ENCODE results near the gene C16orf90.
"Not testable (repeated sequence)": the region's sequence is repeated elsewhere in the genome, so short reads cannot be mapped to it uniquely, and the experiment has no call there.

C16orf90 gene

DNA sequence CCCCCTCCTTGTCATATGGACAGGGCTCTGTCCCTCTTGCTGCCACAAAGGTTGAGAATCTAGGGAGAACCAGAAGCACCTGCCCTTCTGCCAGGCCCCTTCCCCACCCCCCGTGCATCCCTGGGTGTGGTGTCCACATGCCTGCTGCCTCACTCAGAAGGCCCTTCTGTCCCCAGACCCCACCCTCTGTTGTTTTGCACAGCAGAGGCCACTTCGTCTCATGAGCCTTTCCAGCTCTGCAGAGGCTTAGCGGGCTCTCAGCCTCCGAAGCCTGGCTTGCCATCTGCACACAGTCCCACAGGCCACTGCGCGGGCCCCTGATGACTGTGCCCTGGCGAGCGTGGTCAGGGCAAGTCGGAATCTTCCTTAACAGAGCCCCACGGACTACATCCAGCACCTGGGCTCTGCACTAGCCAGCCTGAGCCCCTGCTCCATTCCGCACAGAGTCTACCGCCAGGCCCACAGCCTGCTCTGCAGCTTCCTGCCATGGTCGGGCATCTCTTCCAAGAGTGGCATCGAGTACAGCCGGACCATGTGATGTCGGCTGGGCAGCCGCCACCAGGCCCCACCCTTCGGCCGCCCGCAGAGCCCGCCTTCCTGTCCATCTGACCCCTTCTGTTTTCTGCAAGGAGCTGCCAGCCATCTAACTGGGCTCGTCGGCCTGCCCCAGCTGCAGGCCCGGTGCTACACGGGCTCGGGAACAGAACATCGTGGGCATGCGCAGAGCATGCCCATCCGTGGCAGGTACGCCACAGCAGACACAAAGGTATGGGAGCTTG lies 10.8 kb downstream of the C16orf90 start:
- DNase-seq (ENCODE audit: low spot score) = no peak

DNA sequence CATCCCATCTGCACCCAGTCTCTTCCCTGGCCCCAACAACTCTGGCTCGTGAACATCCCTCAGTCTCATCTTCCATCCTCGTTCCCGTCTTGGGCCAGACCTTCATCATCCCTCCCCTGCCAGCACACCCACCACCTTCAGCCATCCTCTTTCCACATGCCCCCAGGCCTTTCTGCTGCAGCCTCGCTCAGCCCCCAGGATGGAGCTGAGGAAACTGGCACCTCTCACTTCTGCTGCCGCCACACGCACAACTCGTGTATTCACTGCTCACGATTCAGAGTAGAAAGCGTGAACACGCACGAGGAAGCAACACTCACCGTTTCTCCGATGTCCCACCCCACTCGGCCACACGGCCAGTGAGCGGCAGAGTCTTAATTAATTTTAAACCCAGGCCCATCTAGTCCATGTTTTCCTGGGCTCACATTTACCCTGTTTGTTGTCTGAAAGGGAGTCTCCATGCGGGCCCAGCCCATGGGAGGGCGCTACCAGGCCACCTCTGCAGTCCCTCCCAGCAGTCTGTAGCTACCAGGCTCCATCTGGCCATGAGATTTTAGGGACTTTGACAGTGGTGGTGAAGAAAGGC lies 12.5 kb downstream of the C16orf90 start:
- DNase-seq (ENCODE audit: low spot score) = no peak

DNA sequence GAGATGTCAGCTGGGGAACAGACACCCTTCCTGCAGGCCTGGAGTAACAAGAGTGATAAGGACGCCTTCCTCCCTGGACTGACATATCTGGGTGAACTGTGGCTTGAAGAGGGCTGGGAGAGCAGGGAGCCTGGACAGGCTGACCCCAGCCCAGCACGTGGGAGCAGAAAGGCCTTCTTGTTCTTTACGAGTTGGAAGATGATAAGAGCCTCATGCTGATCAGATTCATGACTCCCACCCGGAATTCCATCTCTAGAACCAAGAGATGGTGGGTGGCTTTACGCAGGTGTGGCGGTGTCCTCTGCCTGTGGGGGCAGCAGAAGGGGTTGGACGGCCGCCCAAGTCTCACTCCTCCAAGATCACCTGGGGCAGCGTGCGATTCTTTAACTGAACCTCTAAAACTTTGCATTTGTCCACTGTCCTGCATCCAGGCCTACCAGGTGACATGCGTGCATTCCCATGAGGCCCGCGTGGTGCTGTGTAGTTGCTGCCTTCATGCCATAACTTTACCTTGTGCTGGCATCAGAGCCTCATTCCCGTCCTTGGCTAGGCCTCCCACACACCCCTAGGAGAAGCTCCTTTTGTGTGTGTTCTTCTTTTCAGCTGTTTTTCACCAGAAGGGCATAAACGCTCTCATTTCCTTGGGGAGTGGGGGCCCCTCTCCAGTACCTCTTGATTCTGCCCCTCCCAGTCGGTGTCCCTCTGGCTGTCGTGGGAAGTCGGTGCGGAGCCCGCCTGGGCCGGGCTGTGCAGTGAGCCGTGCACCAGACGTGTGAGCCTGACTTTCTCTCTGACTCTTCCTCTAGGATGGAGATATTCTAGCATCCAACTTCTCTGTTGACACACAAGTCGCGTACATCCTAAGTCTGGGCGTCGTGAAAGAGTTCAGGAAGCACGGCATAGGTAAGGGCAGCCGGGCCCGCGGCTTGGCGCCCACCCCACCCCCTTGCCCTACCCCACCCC lies 13.3 kb downstream of the C16orf90 start:
- no peak for DNase-seq (ENCODE audit: low spot score)

DNA sequence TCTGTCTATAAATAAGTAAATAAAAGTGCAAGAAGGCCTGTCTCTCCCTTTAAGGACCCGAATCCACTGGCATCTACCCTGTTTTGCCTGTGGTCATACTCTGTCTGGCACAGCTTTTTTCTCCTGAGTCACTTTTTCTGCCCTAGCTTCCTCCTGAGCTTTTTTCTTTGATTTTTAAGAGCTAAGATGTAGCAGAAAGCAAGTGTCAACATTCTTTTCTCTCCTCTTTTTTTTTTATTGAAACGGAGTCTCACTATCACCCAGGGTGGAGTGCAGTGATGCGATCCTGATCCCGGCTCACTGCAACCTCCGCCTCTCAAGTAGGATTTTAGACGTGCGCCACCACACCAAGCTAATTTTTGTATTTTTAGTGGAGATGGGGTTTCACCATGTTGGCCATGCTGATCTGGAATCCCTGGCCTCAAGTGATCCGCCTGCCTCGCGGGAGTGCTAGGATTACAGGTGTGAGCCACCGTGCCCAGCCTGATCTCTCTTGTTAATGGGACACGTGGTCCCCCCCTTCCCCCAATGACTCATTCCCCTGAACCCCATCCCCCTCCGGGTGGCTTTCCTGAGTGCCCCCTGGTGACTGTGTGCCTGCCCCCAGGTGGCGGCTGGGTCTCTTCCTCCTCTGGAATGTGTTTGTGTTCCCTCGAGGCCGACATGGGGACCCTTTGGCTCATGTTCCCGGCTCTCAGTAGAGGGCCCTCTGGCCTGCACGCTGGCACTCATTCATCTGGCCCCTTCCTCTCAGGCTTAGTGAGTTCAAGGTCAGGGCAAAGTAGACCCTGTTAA lies 14.2 kb downstream of the C16orf90 start:
- no peak for DNase-seq (ENCODE audit: low spot score)

DNA sequence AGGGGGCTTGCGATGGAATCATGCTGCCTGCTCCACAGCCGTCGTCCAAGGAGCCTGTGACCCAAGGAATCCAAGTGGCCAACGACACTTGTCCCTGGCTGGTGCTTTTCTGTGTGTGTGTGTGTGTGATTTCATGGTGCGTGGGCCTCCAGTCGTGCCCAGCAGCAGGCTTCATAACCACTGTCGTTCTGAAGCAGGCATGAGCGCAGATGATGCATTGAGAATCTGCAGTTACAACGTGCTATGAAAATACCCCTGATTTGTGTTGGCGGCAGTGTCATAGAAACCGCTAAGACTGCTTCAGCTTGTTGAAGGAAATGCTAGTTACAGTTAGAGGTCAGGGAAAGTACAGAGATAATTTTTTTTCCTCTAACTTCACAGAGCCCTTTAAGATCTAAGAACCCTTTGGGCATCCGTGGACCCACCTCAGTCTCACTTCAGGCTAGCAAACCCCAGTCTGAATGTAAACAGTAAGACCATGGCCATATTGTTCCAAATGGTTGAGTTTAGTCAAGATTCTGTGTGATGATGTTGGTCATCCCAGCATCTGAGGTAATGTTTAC lies 15.6 kb downstream of the C16orf90 start:
- DNase-seq (ENCODE audit: low spot score) = no peak

DNA sequence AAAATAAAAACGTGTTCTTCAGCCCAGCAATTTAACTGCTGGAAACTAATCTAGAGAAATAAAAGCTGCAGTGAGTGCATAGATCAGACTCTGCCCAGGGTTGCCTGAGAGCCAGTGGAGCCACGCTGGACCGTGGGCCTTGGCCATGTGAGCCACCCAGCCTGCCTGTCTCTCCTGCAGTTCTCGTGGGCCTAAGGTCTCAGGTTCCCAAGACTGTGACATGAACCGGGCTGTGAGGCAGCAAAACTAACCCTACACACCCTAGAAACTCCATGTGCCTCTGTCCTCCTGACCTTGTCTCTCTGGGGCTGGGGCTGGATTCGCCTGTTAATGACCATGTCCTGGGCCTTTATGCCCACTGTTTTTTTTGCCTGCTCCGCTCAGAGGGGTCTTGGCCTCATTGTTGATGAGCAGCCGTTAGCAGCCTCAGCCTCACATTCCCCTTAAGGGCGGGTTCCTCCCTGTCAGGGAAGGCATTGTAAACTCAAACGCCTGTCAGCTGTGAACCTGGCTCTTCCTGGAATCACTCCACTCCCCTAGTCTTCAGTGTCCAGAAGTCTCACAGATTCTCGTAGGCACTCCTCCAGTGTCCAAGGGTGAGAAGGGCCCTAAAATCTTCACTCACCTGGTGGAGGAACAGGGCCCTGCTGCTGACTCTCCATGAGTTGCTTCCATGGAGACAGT lies 16.9 kb downstream of the C16orf90 start:
- no peak for DNase-seq (ENCODE audit: low spot score)

DNA sequence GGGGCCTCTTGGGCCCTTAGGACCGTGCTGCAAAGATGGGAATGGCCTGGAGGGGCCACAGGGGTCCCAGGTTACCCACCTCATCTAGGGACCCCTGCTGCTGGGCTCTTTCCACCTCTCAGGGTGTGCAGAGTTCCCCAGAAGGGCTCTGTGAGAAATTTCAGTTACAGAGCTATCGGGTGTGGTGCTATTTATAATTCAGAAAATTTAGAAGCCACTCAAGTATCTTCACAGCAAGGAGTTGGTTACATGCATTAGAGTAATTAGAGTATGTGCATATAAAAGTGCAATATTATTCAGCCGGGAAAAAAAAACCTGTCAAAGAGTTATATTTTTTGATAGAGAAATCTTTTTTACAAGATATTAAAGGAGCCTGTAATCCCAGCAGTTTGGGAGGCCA lies 18.9 kb downstream of the C16orf90 start:
- DNase-seq (ENCODE audit: low spot score) = no peak

DNA sequence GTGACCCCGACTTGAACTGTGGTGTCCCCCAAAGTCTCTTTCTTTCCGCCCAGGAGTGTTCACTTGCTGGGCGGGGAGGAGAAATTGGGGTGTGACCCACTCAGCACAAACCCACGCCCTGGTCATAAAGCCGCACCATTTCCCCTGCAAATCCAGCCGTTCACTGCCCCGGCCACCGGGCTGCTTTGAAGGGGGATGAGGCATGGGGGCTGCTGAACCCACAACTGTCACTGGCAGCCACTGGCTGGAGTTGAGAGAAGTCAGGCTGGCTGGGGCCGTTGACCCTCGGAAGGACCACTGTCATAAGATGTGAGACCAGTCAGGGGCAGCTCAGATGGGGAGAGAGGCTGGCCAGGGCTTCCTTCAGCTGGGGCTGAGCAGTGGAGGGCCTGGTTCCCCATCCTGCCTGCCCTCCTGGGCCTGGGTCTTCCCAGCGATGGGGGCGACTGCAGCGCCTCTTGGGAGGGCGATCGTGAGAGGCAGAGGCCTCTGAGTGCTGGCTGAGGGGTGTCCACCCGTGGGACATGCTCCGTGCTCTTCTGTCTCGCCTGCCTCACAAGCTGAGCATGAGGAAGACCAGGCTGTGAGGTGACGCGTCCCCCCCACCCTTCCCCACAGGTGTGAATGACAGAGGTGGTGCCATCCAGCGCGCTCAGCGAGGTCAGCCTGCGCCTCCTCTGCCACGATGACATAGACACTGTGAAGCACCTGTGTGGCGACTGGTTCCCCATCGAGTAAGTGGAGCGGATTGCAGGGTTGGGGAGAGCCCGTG lies 19.5 kb downstream of the C16orf90 start:
- DNase-seq (ENCODE audit: low spot score) = no peak

DNA sequence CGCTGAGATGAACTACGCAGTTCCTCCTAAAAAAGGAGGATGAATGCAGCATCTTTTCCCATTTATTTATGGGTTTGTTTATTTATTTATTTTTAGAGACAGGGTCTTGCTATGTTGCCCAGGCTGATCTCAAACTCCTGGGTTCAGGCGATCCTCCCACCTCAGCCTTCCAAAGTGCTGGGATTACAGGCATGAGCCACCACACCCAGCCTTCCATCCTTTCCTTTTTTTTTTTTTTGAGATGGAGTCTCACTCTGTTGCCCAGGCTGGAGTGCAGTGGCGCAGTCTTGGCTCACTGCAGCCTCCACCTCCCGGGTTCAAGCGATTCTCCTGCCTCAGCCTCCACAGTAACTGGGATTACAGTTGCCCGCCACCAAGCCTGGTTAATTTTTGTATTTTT lies 20.4 kb downstream of the C16orf90 start:
- DNase-seq (ENCODE audit: low spot score) = not testable (repeated sequence)

DNA sequence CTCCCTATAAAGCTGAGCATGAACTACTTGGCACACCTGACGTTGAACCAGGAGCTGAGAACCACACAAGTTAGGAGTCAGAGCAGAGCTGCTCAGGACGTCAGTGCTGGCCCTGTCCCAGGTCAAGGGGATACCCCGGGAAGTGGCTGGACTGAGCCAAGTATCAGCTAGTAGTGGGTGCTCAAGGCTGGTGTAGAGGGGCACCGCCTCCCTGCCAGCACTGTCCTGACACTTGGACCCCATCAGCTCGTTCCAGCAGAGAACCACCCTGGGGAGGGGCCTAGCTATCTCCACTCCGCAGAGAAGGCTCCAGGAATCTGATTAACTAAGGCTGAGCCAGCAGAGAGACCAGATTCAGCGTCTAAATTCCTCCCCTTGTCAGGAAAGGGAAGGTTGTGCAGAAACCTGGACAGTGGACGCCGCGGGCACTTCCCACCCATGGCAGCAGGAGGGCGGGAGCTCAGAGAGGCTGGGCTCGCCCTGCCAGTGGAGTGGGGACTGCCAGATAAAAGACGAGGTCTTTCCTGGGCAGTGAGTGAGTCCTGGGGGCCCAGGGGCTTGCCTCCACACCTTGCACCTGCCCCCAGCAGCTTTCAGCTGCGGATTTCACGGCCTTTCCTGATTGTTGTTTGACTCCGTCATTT lies 21.0 kb downstream of the C16orf90 start:
- DNase-seq (ENCODE audit: low spot score) = no peak

DNA sequence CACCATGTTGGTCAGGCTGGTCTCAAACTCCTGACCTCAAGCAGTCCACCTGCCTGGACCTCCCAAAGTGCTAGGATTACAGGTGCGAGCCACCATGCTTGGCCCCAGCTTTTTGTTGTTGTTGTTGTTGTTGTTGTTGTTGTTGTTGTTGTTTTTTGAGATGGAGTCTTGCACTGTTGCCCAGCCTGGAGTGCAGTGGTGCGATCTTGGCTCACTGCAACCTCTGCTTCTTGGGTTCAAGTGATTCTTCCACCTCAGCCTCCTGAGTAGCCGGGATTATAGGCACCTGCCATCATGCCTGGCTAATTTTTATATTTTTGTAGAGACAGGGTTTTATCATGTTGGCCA lies 21.7 kb downstream of the C16orf90 start:
- not testable (repeated sequence) for DNase-seq (ENCODE audit: low spot score)

DNA sequence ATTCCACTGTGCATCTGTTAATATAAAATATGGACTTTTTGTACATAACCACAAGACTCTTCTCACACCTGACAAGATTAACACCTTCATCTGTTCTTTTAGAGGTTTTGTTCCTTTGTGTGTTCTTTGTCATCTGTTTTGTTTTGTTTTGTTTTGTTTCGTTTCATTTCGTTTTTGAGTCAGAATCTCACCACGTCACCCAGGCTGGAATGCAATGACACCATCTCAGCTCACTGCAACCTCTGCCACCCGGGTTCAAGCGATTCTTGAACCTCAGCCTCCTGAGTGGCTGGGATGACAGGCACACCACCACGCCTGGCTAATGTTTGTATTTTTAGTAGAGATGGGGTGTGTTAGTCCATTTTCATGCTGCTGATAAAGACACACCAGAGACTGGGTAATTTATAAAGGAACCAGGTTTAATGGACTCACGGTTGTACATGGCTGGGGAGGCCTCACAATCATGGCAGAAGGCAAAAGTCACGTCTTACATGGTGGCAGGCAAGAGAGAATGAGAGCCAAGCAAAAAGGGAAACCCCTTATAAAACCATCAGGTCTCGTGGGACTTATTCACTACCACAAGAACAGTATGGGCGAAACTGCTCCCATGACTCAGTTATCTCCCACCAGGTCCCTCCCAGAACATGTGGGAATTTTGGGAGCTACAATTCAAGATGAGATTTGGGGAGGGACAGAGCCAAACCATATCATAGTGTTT lies 22.3 kb downstream of the C16orf90 start:
- DNase-seq (ENCODE audit: low spot score) = no peak

DNA sequence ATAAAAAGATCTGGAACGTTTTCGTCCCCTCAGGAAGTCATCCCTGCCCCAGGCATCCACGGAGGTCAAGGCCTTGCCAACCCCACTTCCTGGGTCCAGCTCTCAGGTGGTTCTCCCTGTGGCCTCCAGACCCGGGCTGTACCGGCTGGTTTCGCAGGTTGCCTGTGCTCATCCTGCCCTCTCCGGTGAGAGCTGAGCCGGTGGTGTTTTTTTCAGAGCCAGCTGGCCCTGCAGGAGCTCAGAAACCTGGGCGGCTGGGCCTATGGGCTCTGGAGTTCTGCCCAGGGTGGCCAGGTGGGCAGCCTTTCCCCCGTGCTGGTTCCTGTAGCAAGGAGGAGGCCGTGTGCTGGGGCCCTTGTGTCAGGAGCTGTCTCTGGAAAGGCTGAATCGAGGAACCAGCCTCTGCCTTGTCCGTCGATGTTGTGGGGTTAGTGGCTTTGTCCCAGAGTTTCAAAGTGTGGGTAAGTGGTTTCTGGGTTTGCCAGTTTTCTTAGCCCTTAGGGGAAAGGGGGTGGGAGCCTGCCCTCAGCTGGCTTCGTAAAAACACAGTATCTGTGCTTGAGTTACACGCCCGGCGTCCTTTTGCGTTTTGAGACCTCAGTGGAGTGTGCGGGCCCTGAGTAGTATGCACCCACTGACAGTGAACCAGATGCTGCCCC lies 23.6 kb downstream of the C16orf90 start:
- no peak for DNase-seq (ENCODE audit: low spot score)

DNA sequence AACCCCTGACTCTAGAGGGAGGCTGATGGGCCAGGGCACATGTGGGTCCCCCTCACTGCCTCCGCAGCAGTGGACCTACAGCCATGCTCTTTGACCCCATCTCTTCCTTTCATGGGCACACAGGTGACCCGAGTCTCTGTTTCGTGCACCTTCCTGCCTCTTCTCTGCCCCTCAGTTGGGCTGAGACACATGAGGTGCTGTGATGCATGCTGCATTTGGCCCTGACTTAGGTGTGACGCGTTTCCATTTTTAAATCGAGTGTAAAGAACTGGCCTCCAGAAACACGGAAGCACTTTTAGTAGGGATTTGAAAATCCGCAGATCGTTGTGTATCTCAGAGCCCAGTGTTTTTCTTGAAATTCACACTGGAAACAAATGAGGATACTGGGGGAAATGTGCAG lies 24.6 kb downstream of the C16orf90 start:
- DNase-seq (ENCODE audit: low spot score) = no peak

DNA sequence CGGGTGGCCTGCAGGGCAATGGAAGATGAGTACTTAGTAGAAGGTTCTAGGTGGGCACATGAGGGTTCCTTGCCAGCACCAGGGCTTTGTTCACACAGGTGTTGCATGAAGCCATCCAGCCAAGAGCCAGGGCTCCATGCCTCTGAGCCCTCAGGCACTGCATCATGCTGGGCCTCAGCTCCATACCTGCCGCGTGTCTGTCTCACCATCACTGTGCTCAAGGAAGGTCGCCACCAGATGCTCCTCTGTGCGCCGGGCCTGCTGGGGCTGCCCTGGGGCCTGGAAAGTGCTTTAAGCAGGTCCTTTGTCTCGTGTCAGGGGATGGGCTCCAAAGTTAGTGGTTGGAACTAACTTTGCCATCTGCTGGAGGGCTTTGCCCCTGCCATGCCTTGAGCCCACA lies 25.6 kb downstream of the C16orf90 start:
- DNase-seq (ENCODE audit: low spot score) = no peak

DNA sequence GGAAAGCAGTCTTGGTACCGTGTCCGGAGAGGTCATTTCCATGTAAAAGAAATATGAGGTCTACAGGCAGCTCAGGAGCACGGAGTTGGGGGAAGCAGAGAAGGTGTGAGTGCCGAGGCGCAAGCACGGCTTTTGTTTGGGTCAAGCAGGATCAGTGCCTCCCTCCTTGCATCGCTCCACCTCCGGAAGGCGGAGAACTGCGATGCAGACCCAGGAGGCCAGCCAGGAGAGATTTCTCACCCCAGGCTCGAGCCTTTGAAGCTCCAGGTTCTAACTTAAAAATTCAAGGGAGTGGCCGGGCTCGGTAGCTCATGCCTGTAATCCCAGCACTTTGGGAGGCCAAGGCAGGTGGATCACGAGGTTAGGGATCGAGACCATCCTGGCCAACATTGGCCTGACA lies 26.8 kb downstream of the C16orf90 start:
- no peak for DNase-seq (ENCODE audit: low spot score)

DNA sequence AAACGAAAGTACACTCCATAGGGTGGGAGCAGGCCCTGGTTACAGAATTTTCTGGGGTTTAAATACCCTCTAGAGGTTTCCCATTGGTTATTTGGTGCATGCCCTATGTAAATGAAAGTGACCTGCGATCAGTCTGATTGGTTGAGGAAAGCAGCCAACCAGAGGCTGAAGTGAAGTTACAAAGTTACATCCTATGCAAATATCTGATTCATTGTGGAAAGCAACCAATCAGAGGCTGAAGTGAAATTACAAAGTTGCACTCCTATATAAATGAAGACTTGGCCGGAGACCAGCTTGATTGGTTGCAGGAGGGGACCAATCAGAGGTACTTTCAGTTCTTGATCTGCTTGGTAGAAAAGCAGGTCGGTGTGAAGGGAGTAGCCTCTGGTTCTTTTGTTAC lies 27.4 kb downstream of the C16orf90 start:
- no peak for DNase-seq (ENCODE audit: low spot score)

DNA sequence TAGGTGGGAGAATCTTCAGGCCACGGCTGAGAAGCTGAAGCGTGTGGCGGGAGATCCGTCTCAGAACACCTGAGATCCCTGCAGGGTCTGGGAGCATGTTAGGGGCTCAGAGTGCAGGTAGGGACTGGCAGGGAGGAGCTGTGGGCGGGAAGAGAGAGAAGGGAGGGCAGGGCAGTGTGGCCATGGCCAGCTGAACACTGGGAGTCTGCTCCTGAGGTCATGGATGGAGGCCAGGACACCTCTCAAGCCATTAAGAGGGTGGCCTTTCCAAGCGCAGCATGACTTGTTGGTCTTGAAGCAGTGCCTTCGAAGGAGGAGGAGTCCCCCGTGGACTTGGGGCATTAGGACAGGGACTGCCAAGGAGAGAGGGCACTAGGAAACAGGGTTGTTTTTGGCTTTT lies 28.1 kb downstream of the C16orf90 start:
- no peak for DNase-seq (ENCODE audit: low spot score)
